ENCODE data around the gene PPFIA3.

The PPFIA3 gene

DNA sequence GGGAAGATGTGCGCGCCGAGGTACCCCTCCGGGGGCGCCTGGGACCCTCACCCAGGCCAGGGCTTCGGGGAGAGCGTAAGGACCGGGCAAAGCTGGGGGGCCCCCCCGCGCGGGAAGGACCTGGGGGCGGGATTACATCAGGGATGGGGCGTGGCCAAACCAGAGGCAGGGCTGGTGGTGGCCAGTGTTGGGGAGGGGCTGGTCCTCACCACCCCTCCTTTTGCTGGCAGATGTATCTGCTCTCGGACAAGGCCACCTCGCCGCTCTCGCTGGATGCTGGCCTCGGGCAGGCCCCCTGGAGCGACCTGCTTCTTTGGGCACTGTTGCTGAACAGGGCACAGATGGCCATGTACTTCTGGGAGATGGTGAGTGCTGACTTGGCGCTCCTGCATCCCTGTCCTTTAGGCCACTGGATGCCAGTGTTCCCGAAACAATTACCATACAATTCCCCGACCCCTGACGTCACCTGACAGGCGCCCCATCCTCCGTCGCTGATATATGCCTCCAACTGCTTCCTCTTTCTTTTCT, 63.6 kb downstream of the PPFIA3 start:
- no peak for DNase-seq (ENCODE audit: low spot score)

DNA sequence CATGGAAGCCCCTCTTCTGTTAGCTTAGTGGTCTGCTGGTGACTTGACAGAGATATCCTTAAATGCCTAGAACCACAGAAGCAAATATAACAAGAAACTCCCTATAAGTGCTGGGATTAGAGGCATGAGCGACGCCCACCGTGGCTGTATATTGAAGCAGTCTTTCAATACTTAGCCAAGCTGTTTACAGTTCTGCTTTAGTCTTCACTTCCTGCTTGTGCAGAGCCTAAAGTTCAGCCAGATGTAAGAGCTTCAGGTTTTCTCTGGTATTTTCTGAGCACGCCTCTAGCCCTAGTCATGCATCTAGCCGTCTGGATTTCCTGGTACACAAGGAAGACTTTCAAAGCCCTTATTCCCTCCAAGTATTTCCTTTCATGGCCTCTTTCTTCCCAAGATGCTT, 66.8 kb downstream of the PPFIA3 start:
- no peak for DNase-seq (ENCODE audit: low spot score)

DNA sequence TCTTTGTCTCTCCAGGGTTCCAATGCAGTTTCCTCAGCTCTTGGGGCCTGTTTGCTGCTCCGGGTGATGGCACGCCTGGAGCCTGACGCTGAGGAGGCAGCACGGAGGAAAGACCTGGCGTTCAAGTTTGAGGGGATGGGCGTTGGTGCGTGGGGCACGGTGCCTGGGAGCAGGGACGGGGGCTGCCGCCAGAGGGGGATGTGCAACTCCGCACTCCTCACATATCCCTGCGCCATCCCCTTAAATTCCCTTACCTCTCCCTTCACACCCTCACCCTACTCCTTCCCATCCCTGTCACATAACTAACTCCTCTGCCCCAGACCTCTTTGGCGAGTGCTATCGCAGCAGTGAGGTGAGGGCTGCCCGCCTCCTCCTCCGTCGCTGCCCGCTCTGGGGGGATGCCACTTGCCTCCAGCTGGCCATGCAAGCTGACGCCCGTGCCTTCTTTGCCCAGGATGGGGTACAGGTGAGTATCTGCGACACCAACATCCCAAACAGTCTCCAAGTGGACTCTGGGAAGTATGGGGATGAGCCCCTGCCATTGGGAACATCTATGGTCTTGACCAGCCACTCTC, 69.4 kb downstream of the PPFIA3 start:
- no peak for DNase-seq (ENCODE audit: low spot score)

DNA sequence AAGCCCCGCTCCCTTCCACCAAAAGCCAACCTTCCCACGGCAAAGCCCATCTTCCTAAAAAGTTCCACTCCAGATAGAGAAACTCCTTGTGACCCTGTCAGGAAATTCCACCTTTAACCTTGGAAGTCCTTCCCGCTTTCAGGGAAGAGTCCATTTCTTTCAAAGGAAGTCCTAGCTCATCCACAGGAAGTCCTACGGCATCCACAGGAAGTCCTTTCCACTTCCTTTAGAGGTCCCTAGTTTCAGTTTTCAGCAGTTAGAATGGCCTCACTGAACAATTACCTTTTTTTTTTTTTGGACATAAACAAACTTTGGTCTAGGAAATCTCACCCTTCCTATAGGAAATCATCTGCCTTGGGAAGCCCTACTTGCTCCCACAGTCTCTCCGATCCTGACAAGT, 69.9 kb downstream of the PPFIA3 start:
- no peak for DNase-seq (ENCODE audit: low spot score)

DNA sequence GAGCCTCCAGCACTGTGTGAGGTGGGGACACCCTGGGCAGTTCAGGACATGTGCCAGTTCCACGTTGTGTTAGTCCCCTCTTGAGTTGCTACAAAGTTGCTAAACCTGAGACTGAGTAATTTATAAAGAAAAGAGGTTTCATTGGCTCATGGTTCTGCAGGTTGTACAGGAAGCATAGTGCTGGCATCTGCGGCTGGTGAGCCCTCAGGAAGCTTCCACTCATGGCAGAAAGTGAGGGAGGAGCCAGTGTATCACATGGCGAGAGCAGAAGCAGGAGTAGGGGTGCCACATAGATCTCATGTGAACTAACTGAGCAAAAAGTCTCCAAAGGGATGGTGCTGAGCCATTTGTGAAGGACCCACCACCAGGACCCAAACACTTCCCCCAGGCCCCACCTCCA, 71.4 kb downstream of the PPFIA3 start:
- no peak for DNase-seq (ENCODE audit: low spot score)

DNA sequence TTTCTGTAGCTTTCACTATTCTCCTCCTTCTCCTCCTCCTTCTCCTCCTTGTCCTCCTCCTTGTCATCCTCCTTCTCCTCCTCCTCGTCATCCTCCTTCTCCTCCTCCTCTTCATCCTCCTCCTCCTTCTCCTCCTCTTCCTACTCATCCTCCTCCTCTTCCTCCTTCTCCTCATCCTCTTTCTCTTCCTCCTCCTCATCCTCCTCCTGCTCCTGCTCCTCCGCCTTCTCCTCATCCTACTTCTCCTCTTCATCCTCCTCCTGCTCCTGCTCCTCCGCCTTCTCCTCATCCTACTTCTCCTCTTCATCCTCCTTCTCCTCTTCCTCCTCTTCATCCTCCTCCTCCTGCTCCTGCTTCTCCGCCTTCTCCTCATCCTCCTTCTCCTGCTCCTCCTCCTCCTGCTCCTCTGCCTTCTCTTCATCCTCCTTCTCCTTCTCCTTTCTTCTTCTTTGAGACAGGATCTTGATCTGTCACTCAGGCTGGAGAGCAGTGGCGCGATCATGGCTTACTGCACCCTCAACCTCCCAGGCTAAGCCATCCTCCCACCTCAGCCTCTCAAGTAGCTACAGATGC, 74.6 kb downstream of the PPFIA3 start:
- no peak for DNase-seq (ENCODE audit: low spot score)

DNA sequence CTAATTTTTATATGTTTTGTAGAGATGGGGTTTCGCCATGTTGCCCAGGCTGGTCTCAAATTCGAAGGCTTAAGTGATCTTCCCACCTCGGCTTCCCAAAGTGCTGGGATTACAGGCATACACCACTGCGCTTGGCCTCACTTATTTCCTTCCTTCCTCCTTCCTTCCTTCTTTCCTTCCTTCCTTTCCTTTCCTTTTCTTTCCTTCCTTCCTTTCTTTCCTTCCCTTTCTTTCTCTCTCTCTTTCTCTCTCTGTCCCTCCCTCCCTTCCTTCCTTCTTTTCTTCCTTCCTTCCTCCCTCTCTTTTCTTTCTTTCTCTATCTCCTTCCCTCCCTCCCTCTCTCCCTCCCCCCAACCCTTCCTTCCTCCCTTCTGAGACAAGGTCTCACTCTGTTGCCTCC, 75.1 kb downstream of the PPFIA3 start:
- DNase-seq (ENCODE audit: low spot score): no peak

DNA sequence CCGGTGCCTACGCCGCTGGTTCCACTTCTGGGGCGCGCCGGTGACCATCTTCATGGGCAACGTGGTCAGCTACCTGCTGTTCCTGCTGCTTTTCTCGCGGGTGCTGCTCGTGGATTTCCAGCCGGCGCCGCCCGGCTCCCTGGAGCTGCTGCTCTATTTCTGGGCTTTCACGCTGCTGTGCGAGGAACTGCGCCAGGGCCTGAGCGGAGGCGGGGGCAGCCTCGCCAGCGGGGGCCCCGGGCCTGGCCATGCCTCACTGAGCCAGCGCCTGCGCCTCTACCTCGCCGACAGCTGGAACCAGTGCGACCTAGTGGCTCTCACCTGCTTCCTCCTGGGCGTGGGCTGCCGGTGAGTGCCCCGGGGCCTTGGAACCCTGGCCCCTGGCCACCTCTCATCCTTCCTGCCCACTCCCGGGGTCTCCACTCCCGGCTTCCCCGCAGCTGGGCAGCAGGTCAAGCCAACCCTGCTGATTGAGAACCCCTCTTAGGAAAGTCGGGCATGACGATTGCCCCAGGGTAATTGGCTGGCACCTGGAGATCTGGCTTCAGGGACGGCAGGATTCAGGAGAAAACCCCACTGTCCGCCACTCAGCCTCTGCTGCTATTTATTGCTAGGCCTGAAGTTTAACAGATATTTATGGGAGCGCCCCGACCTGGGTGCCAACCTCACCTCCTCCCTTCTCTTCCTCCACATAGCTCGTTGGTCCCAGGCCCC, 77.3 kb downstream of the PPFIA3 start:
- DNase-seq (ENCODE audit: low spot score): no peak

DNA sequence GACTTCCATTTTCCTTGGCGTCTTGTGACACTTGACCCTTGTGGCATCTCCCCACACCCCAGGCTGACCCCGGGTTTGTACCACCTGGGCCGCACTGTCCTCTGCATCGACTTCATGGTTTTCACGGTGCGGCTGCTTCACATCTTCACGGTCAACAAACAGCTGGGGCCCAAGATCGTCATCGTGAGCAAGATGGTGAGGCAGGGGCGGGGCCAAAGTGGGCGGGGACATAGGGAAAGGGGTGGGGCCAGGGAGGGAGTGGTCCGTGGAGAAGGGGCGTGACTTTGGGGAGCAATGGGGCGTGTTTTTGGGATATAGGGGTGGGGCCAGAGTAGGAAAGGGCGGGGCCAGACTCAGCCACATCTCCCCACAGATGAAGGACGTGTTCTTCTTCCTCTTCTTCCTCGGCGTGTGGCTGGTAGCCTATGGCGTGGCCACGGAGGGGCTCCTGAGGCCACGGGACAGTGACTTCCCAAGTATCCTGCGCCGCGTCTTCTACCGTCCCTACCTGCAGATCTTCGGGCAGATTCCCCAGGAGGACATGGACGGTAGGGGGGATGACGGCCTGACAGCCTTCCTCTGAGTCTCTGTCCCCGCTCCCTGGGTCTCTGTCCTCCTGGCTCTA, 81.0 kb downstream of the PPFIA3 start:
- no peak for DNase-seq (ENCODE audit: low spot score)

Data from CD4-positive, alpha-beta T cell treated with Interleukin-6 at 100 ng/mL for 8 hours (primary cell).